ENCODE results near the gene ENKD1. TPM values are rescaled to one million over a fixed set of nuclear protein-coding genes. Genes with fewer than 3 reads are reported as not detected.
"Not testable (repeated sequence)": the region's sequence is repeated elsewhere in the genome, so short reads cannot be mapped to it uniquely, and the experiment has no call there.

The ENKD1 gene
- total RNA-seq, 2 experiments from 2014 or later, result 9.3 to 10.7 TPM

GRCh38 chr16:67697422-67698185 is 31.1 kb upstream of the ENKD1 start:
- H3K27me3 Mint-ChIP-seq, result no peaks in the 10 kb centered on the region
- H3K9me3 Mint-ChIP-seq, result peaks cover 1% of the 10 kb centered on the region
- no peak overlapping the region for H3K27ac Mint-ChIP-seq
- peaks cover 5% of the 10 kb centered on the region for H3K36me3 Mint-ChIP-seq
- peaks cover 3% of the 10 kb centered on the region for H3K4me1 Mint-ChIP-seq
- no peak overlapping the region for H3K4me3 Mint-ChIP-seq
- DNase-seq, result no peak

- Mint-ChIP-seq H3K27ac (no peak overlapping the region), H3K4me3 (no peak overlapping the region), H3K4me1 (no peaks in the 10 kb centered on the region), H3K36me3 (peaks cover 5% of the 10 kb centered on the region), H3K9me3 (peaks cover 1% of the 10 kb centered on the region), H3K27me3 (no peaks in the 10 kb centered on the region)
- no peak for DNase-seq
Measured at GRCh38 chr16:67694611-67695010, 28.1 kb upstream of the ENKD1 start.

- not testable (repeated sequence) for H3K27ac Mint-ChIP-seq, H3K27me3 Mint-ChIP-seq, H3K36me3 Mint-ChIP-seq, H3K4me3 Mint-ChIP-seq, DNase-seq, H3K4me1 Mint-ChIP-seq, H3K9me3 Mint-ChIP-seq
Measured at GRCh38 chr16:67693517-67694285, 27.2 kb upstream of the ENKD1 start.

GRCh38 chr16:67685388-67686112 is 19.0 kb upstream of the ENKD1 start:
- H3K27me3 Mint-ChIP-seq, result no peaks in the 10 kb centered on the region
- H3K9me3 Mint-ChIP-seq, result no peaks in the 10 kb centered on the region
- no peak for DNase-seq
- H3K36me3 Mint-ChIP-seq, result peaks cover 5% of the 10 kb centered on the region
- no peak overlapping the region for H3K4me3 Mint-ChIP-seq
- H3K4me1 Mint-ChIP-seq, result no peaks in the 10 kb centered on the region
- H3K27ac Mint-ChIP-seq, result no peak overlapping the region

- Mint-ChIP-seq H3K27me3 (no peaks in the 10 kb centered on the region), H3K9me3 (no peaks in the 10 kb centered on the region), H3K4me3 (no peak overlapping the region), H3K4me1 (no peaks in the 10 kb centered on the region), H3K27ac (no peak overlapping the region), H3K36me3 (peaks cover 5% of the 10 kb centered on the region)
- no peak for DNase-seq
Measured at GRCh38 chr16:67683767-67684166, 17.2 kb upstream of the ENKD1 start.

- Mint-ChIP-seq H3K4me1 (no peaks in the 10 kb centered on the region), H3K4me3 (no peak overlapping the region), H3K27me3 (no peaks in the 10 kb centered on the region), H3K9me3 (no peaks in the 10 kb centered on the region), H3K36me3 (peaks cover 5% of the 10 kb centered on the region), H3K27ac (no peak overlapping the region)
- DNase-seq, result no peak
Measured at GRCh38 chr16:67679935-67680897, 13.7 kb upstream of the ENKD1 start.

- H3K27me3 Mint-ChIP-seq, result no peaks in the 10 kb centered on the region
Measured at GRCh38 chr16:67678354-67679023, 11.9 kb upstream of the ENKD1 start.

GRCh38 chr16:67677712-67678111 is 11.2 kb upstream of the ENKD1 start:
- no peaks in the 10 kb centered on the region for H3K27me3 Mint-ChIP-seq
- H3K4me1 Mint-ChIP-seq, result peaks cover 5% of the 10 kb centered on the region
- H3K4me3 Mint-ChIP-seq, result no peak overlapping the region
- no peak for DNase-seq
- no peaks in the 10 kb centered on the region for H3K9me3 Mint-ChIP-seq
- no peak overlapping the region for H3K27ac Mint-ChIP-seq
- H3K36me3 Mint-ChIP-seq, result no peaks in the 10 kb centered on the region

More at GRCh38 chr16:67678354-67679023, 11.9 kb upstream of the ENKD1 start:
- Mint-ChIP-seq H3K4me1 (peaks cover 5% of the 10 kb centered on the region), H3K36me3 (no peaks in the 10 kb centered on the region), H3K4me3 (no peak overlapping the region), H3K9me3 (no peaks in the 10 kb centered on the region), H3K27ac (no peak overlapping the region)
- DNase-seq, result no peak

- no peaks in the 10 kb centered on the region for H3K9me3 Mint-ChIP-seq
- no peaks in the 10 kb centered on the region for H3K36me3 Mint-ChIP-seq
- no peak for DNase-seq
- H3K27me3 Mint-ChIP-seq, result no peaks in the 10 kb centered on the region
- no peak overlapping the region for H3K27ac Mint-ChIP-seq
- H3K4me1 Mint-ChIP-seq, result peaks cover 5% of the 10 kb centered on the region
- no peak overlapping the region for H3K4me3 Mint-ChIP-seq
Measured at GRCh38 chr16:67676939-67677338, 10.4 kb upstream of the ENKD1 start.

- no peak for DNase-seq
- H3K4me3 Mint-ChIP-seq, result no peak overlapping the region
- H3K9me3 Mint-ChIP-seq, result no peaks in the 10 kb centered on the region
- H3K27ac Mint-ChIP-seq, result no peak overlapping the region
- no peaks in the 10 kb centered on the region for H3K27me3 Mint-ChIP-seq
- peaks cover 5% of the 10 kb centered on the region for H3K4me1 Mint-ChIP-seq
- no peaks in the 10 kb centered on the region for H3K36me3 Mint-ChIP-seq
Measured at GRCh38 chr16:67676516-67676915, 10.0 kb upstream of the ENKD1 start.

GRCh38 chr16:67675999-67676398 is 9.4 kb upstream of the ENKD1 start:
- no peaks in the 10 kb centered on the region for H3K36me3 Mint-ChIP-seq
- DNase-seq, result no peak
- no peaks in the 10 kb centered on the region for H3K9me3 Mint-ChIP-seq
- H3K27me3 Mint-ChIP-seq, result no peaks in the 10 kb centered on the region
- no peak overlapping the region for H3K27ac Mint-ChIP-seq
- no peak overlapping the region for H3K4me3 Mint-ChIP-seq
- H3K4me1 Mint-ChIP-seq, result peaks cover 5% of the 10 kb centered on the region

GRCh38 chr16:67675579-67675935 is 9.0 kb upstream of the ENKD1 start:
- Mint-ChIP-seq H3K4me1 (peaks cover 5% of the 10 kb centered on the region), H3K36me3 (no peaks in the 10 kb centered on the region), H3K9me3 (no peaks in the 10 kb centered on the region), H3K4me3 (no peak overlapping the region), H3K27me3 (no peaks in the 10 kb centered on the region), H3K27ac (no peak overlapping the region)
- no peak for DNase-seq

GRCh38 chr16:67674851-67675578 is 8.5 kb upstream of the ENKD1 start:
- H3K9me3 Mint-ChIP-seq, result no peaks in the 10 kb centered on the region
- no peaks in the 10 kb centered on the region for H3K27me3 Mint-ChIP-seq
- no peak for DNase-seq
- no peak overlapping the region for H3K4me3 Mint-ChIP-seq
- peaks cover 5% of the 10 kb centered on the region for H3K4me1 Mint-ChIP-seq
- H3K27ac Mint-ChIP-seq, result no peak overlapping the region
- no peaks in the 10 kb centered on the region for H3K36me3 Mint-ChIP-seq
